HepG2 (cell line): ENCODE measurements around the gene TAGLN. TPM values are rescaled to one million over a fixed set of nuclear protein-coding genes. Genes with fewer than 3 reads are reported as not detected.

ENCODE experiments used
- ADNP ChIP-seq: sonication (generic); formaldehyde crosslinking; IDR thresholded peaks from 2 replicates; pipeline ENCODE4 v1.4.0; 2020; ENCODE audit warnings: missing genetic modification reagents
- IRX3 ChIP-seq: sonication (generic); formaldehyde crosslinking; IDR thresholded peaks from 2 replicates; pipeline ENCODE4 v1.8.1; 2023; ENCODE audit warnings: mild to moderate bottlenecking, low read depth, missing genetic modification reagents, borderline replicate concordance
- KAT7 ChIP-seq: IDR thresholded peaks from 2 replicates; pipeline ENCODE4 v1.6.1; 2018; ENCODE audit warnings: borderline replicate concordance, missing compliant biosample characterization
- MAF1 ChIP-seq: sonication (generic); formaldehyde crosslinking; IDR thresholded peaks from 2 replicates; pipeline ENCODE4 v1.5.0; 2020; ENCODE audit warnings: missing genetic modification reagents, borderline replicate concordance
- RFX3 ChIP-seq: IDR thresholded peaks from 2 replicates; pipeline ENCODE4 v1.6.1; 2016; ENCODE audit warnings: missing biosample characterization, missing genetic modification reagents
- SRF ChIP-seq: IDR thresholded peaks from 2 replicates; pipeline ENCODE4 v1.6.1; 2011; ENCODE audit warnings: mild to moderate bottlenecking, low read depth, low read length, moderate library complexity
- STAT5B ChIP-seq: sonication (generic); formaldehyde crosslinking; IDR thresholded peaks from 2 replicates; pipeline ENCODE4 v1.4.0; 2020; ENCODE audit warnings: missing genetic modification reagents
- ZNF382 ChIP-seq: sonication (generic); formaldehyde crosslinking; IDR thresholded peaks from 2 replicates; pipeline ENCODE4 v1.5.0; 2020; ENCODE audit warnings: missing genetic modification reagents, mild to moderate bottlenecking, borderline replicate concordance
- ZNF569 ChIP-seq: sonication (generic); formaldehyde crosslinking; IDR thresholded peaks from 2 replicates; pipeline ENCODE4 v1.5.0; 2020; ENCODE audit warnings: mild to moderate bottlenecking, missing genetic modification reagents, moderate library complexity, borderline replicate concordance
- ZNF570 ChIP-seq: sonication (generic); formaldehyde crosslinking; IDR thresholded peaks from 2 replicates; pipeline ENCODE4 v1.4.0; 2020; ENCODE audit warnings: mild to moderate bottlenecking, missing genetic modification reagents, borderline replicate concordance
- ZNF577 ChIP-seq: sonication (generic); formaldehyde crosslinking; IDR thresholded peaks from 2 replicates; pipeline ENCODE4 v1.4.0; 2020; ENCODE audit warnings: mild to moderate bottlenecking, low read depth, missing genetic modification reagents, borderline replicate concordance
- ZNF619 ChIP-seq: sonication (generic); formaldehyde crosslinking; IDR thresholded peaks from 2 replicates; pipeline ENCODE4 v1.4.0; 2020; ENCODE audit warnings: mild to moderate bottlenecking, missing genetic modification reagents
- ZNF660 ChIP-seq: sonication (generic); formaldehyde crosslinking; IDR thresholded peaks from 2 replicates; pipeline ENCODE4 v1.5.1; 2020; ENCODE audit warnings: mild to moderate bottlenecking, low read depth, missing genetic modification reagents, borderline replicate concordance
- polyA plus RNA-seq, 8 experiments: library from polyadenylated mRNA; depleted of rRNA in 3 of 8; stranded (reverse) in 7 of 8; unstranded in 1 of 8; fragments of >200 nt; fragmentation: Illumina TruSeq in 4 of 8; extraction: Trizol in 4 of 8; gene quantifications; 2 replicates each; pipeline versions ENCODE4 v1.2.1 to v1.2.3, GENCODE V29; 2011 to 2016; ENCODE audit warnings: low read depth in 4 of 8, missing spikeins in 1 of 8, mixed read lengths in 1 of 8; ENCODE audit not compliant: insufficient read depth in 1 of 8
- total RNA-seq, 5 experiments: library from RNA; depleted of rRNA; stranded (reverse); fragments of >200 nt; fragmentation: Illumina TruSeq; extraction: Trizol; gene quantifications; 2 replicates each; pipeline ENCODE4 v1.2.3, GENCODE V29; 2016; ENCODE audit warnings: low read depth in 1 of 5
- TF ChIP-seq, protein P1 (sequence below): IDR thresholded peaks from 2 replicates; pipeline ENCODE4 v1.6.1; 2016; ENCODE audit warnings: low read depth, missing genetic modification reagents, missing compliant biosample characterization
- TF ChIP-seq, protein P2 (sequence below): sonication (generic); formaldehyde crosslinking; IDR thresholded peaks from 2 replicates; pipeline ENCODE4 v1.5.0; 2020; ENCODE audit warnings: missing genetic modification reagents
- TF ChIP-seq, protein P3 (sequence below): sonication (generic); formaldehyde crosslinking; IDR thresholded peaks from 2 replicates; pipeline ENCODE4 v1.8.0; 2022; ENCODE audit warnings: mild to moderate bottlenecking, missing genetic modification reagents, moderate library complexity
- TF ChIP-seq, protein P4 (sequence below): IDR thresholded peaks from 2 replicates; pipeline ENCODE4 v1.6.1; 2016; ENCODE audit warnings: missing genetic modification reagents, missing compliant biosample characterization
- TF ChIP-seq, protein P5 (sequence below): sonication (generic); formaldehyde crosslinking; IDR thresholded peaks from 2 replicates; pipeline ENCODE4 v1.4.0; 2020; ENCODE audit warnings: mild to moderate bottlenecking, missing genetic modification reagents
- TF ChIP-seq, protein P6 (sequence below): sonication (generic); formaldehyde crosslinking; IDR thresholded peaks from 2 replicates; pipeline ENCODE4 v1.5.1; 2020; ENCODE audit warnings: missing genetic modification reagents, mild to moderate bottlenecking, borderline replicate concordance

TAGLN gene
- total and polyA plus RNA-seq, 2 of the 13 experiments (the other 11 are each of a cell fraction or from before 2014, with no cell fraction given), result 12.6 to 75.4 TPM

DNA sequence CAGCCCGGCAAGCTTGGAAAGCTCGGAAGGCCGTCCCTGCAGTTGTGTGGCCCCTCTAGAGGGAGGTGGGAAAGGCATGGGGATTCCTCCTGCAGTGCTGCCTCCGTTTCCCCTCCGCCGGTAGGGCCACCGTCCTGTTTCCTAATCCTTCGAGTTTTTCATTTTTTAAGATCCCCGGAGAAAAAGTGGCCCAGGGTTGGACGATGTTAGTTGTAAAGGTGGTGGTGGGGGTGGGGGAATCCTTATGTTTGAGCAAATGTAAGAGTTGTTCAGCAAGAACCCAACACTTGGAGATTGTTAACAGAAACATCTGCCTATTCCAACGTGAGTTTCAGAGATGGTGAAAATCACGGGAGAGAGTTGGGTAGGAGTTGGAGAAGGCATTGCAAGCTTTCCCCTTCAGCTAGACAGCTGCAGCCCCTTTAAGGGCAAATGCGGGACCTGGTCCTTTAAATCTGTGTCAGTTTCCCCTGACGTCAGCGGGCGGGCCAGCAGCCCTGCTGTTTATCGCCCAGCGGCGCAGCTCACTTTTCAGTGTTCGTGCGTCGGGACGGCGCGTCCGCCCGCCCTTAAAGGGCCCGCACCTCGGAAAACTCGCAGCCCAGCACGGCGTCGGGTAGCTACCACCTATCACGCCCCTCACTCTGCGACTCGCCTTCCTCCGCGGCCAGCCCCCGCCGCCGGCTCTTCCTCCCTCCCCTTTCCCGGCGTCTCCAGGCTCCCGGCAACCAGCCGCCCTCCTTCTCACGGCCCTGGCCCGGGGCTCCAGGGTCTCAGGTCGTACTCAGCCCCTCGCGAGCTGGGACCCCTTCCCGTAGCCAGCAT, 20.7 kb upstream of the TAGLN start, which contains the start of gene SIDT2 (continued):
- TF ChIP-seq, protein P1, sequence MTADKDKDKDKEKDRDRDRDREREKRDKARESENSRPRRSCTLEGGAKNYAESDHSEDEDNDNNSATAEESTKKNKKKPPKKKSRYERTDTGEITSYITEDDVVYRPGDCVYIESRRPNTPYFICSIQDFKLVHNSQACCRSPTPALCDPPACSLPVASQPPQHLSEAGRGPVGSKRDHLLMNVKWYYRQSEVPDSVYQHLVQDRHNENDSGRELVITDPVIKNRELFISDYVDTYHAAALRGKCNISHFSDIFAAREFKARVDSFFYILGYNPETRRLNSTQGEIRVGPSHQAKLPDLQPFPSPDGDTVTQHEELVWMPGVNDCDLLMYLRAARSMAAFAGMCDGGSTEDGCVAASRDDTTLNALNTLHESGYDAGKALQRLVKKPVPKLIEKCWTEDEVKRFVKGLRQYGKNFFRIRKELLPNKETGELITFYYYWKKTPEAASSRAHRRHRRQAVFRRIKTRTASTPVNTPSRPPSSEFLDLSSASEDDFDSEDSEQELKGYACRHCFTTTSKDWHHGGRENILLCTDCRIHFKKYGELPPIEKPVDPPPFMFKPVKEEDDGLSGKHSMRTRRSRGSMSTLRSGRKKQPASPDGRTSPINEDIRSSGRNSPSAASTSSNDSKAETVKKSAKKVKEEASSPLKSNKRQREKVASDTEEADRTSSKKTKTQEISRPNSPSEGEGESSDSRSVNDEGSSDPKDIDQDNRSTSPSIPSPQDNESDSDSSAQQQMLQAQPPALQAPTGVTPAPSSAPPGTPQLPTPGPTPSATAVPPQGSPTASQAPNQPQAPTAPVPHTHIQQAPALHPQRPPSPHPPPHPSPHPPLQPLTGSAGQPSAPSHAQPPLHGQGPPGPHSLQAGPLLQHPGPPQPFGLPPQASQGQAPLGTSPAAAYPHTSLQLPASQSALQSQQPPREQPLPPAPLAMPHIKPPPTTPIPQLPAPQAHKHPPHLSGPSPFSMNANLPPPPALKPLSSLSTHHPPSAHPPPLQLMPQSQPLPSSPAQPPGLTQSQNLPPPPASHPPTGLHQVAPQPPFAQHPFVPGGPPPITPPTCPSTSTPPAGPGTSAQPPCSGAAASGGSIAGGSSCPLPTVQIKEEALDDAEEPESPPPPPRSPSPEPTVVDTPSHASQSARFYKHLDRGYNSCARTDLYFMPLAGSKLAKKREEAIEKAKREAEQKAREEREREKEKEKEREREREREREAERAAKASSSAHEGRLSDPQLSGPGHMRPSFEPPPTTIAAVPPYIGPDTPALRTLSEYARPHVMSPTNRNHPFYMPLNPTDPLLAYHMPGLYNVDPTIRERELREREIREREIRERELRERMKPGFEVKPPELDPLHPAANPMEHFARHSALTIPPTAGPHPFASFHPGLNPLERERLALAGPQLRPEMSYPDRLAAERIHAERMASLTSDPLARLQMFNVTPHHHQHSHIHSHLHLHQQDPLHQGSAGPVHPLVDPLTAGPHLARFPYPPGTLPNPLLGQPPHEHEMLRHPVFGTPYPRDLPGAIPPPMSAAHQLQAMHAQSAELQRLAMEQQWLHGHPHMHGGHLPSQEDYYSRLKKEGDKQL, result no peak
- no peak for TF ChIP-seq IRX3 (CRISPR knock-in tag)
- TF ChIP-seq KAT7, result no peak; the same call in 1 of the 2 replicates
- TF ChIP-seq STAT5B (CRISPR knock-in tag), result no peak
- no peak for TF ChIP-seq ZNF619 (CRISPR knock-in tag)
- TF ChIP-seq ZNF660, result no peak
- TF ChIP-seq, protein P2, sequence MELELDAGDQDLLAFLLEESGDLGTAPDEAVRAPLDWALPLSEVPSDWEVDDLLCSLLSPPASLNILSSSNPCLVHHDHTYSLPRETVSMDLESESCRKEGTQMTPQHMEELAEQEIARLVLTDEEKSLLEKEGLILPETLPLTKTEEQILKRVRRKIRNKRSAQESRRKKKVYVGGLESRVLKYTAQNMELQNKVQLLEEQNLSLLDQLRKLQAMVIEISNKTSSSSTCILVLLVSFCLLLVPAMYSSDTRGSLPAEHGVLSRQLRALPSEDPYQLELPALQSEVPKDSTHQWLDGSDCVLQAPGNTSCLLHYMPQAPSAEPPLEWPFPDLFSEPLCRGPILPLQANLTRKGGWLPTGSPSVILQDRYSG, result no peak
- TF ChIP-seq ZNF382 (CRISPR knock-in tag), result no peak
- TF ChIP-seq ZNF577 (CRISPR knock-in tag), result no peak
- TF ChIP-seq RFX3 (CRISPR knock-in tag), result peak; percentile 56; the same call in 1 of the 2 replicates
- TF ChIP-seq ZNF569 (CRISPR knock-in tag), result no peak
- TF ChIP-seq ADNP, result no peak
- TF ChIP-seq, protein P3, sequence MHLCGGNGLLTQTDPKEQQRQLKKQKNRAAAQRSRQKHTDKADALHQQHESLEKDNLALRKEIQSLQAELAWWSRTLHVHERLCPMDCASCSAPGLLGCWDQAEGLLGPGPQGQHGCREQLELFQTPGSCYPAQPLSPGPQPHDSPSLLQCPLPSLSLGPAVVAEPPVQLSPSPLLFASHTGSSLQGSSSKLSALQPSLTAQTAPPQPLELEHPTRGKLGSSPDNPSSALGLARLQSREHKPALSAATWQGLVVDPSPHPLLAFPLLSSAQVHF (CRISPR knock-in tag), result no peak
- no peak for TF ChIP-seq ZNF570 (CRISPR knock-in tag)
- no peak for TF ChIP-seq SRF
- TF ChIP-seq, protein P4, sequence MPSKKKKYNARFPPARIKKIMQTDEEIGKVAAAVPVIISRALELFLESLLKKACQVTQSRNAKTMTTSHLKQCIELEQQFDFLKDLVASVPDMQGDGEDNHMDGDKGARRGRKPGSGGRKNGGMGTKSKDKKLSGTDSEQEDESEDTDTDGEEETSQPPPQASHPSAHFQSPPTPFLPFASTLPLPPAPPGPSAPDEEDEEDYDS, result peak; percentile 88
- TF ChIP-seq, protein P5, sequence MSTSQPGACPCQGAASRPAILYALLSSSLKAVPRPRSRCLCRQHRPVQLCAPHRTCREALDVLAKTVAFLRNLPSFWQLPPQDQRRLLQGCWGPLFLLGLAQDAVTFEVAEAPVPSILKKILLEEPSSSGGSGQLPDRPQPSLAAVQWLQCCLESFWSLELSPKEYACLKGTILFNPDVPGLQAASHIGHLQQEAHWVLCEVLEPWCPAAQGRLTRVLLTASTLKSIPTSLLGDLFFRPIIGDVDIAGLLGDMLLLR (CRISPR knock-in tag), result no peak
- no peak for TF ChIP-seq MAF1
- TF ChIP-seq, protein P6, sequence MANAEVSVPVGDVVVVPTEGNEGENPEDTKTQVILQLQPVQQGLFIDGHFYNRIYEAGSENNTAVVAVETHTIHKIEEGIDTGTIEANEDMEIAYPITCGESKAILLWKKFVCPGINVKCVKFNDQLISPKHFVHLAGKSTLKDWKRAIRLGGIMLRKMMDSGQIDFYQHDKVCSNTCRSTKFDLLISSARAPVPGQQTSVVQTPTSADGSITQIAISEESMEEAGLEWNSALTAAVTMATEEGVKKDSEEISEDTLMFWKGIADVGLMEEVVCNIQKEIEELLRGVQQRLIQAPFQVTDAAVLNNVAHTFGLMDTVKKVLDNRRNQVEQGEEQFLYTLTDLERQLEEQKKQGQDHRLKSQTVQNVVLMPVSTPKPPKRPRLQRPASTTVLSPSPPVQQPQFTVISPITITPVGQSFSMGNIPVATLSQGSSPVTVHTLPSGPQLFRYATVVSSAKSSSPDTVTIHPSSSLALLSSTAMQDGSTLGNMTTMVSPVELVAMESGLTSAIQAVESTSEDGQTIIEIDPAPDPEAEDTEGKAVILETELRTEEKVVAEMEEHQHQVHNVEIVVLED (CRISPR knock-in tag), result peak; percentile 90
